ENCODE data around the gene ELOVL4.

Gene ELOVL4

DNA sequence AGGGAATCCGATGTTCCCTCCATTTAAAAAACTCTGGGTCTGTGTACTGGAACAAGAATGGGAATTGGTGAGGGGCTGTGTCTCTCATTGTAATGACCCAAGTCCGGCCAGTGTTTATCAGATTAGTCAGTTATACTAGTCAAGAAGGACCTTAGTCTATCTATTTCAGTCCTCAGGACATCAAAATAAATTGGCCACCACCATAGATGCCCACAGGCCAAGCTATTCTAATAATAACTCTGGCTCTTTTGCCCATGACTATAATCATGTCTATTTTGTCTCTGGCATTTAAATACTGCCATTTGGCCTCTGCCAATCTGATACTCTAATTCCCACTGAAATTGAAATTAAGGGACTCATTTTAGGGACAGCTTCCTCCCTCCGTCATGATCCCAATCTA, 37.8 kb downstream of the ELOVL4 start:
- no peak for DNase-seq

DNA sequence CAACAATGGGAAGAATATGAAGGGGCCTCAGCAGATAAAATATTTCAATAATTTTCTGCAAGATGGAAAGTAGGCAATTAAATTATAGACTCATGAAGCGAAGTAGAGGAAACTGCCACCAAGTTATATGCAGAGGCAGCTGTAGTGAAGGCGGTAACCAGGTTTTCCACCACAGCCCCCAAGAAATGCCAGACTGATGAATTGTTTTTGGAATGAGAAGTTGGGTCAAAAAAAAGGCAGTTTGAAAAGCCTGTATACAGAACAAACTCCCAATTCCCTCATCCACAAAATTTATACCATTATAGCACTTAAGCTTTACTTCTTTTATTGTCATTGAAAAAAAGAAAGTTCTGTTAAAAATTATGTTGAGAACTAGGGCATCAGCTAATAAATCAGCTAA, 45.3 kb downstream of the ELOVL4 start:
- DNase-seq, result no peak

DNA sequence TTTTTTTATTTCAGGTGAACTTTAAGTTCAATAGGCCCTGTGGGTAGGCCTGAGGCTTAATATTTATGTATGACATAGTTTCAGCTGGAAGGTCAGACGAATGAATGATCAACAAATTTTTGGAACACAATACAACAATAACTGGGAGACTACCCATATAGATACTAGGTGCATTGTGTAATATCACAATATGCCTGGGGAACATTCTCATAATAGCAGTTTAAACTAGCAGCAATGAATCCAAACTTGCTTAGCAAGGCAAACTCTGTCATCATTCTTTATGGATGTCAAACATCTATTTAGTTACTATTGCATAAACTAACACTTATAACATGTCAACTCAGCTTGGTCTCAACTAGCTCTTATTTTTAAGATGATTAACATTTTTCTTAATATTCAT, 49.3 kb downstream of the ELOVL4 start:
- DNase-seq, result no peak

- no peak for DNase-seq
Measured at GRCh38 chr6:79896075-79896449, 51.3 kb downstream of the ELOVL4 start.

- DNase-seq, result no peak
Measured at GRCh38 chr6:79895382-79896074, 51.8 kb downstream of the ELOVL4 start.

DNA sequence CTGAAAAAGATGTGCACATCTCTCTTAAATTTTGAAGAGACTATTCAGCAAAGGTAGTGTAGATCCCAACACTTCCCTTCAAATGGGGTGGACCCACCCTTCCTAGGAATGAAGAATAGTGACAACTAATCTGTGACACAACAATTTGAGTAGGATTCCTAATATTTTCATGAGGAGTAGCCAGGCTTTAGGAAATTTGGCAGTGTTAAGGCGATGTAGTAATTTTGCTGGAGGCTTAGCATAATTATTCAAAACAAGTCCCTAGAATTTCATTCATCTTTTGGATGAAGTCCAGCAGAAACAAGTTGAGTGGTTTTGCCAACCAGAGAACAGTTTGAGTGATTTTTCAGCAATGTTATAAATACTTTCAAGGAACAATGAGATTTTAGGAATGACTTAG, 52.4 kb downstream of the ELOVL4 start:
- DNase-seq, result no peak

GRCh38 chr6:79888587-79888986, 58.8 kb downstream of the ELOVL4 start:
- no peak for DNase-seq

- no peak for DNase-seq
Measured at GRCh38 chr6:79878142-79878748, 69.1 kb downstream of the ELOVL4 start.

DNA sequence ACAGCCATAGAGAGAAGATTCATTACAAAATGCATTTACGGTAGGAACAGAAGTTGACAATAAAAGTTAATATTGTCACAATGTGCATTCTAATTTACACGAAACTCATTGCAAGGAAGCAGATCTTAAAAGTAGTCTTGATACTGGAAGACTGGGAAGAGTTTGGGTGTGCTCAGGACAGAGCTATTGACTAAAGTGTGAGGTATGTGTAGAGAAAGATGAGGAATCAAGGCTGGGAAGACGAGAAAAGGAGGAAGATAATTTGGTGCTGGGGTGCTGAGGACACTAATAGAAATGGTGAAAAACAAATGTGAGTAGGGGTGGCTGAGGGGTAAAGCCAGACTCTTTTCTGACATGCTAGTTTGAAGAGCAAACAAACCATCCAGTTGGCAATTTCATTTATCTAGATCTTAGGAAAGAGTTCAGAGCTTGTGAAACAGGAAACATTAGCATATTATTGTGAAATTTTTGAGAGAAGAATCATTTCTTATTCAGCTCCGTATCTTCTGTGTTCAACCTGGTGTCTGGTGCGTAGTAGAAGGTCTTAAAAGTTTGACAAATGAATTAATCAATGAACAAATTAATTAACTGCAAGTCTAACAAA, 72.7 kb downstream of the ELOVL4 start:
- DNase-seq, result no peak

- DNase-seq, result no peak
Measured at GRCh38 chr6:79872986-79873385, 74.4 kb downstream of the ELOVL4 start.

DNA sequence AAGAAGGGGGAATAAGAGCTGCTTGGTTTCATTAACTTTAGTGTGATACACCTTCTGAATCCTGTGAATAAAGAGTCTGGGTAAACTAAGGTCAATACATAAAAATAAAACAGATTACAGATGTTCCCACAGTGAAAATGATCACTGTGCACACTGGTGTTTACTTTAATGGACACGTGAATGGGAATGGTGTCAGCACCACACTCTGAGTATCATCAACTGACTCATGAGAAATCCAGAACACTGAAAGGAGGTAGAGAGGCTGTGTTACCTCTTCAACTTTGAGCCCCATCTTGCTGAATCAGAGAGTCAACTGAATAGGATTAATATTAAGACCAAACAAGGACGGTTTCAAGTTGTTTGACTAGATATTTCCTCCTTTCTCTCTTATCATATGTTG, 75.0 kb downstream of the ELOVL4 start:
- no peak for DNase-seq

DNA sequence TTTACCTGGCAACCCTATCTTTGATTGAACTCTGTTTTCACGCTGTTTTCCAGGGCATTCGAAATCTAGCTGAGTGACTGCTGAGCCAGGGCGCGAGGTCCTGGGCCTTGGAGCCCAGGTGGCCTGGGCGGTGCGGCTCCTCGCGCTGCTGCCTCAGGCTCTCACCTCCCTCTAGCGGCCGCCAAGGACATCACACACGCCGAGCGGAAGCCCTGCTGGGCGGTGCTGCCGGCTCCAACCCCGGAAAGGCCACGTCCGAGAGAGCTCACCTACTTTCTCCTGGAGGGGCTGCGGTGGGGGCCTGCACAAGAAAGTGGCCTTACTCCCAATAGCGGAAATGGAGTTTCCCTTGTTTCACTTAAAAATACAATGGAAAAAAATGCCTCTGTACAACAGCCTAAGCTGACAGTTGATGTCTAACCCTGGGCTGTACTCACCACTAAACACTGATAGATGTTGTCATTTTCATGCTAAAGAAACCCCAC, 77.7 kb downstream of the ELOVL4 start:
- peak; percentile 33 for DNase-seq

DNA sequence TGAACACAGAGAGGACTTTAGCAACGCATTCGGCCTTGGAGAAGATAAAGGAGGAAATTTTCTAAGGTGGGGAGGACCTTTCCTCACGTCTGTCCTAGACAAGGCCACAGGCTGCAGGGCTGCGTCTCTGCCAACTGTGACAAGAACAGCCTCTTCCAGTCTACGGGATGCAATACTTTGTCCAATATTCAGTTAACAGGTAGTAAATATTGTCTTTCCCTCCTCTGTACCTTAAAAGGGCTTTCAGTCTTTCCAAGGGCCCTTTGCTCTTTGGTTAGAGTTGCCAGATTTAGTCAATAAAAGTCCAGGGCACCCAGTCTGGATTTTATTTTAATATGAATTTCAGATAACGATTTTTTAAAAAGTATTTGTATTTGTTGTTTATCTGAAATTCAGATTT, 78.2 kb downstream of the ELOVL4 start:
- DNase-seq, result no peak

DNA sequence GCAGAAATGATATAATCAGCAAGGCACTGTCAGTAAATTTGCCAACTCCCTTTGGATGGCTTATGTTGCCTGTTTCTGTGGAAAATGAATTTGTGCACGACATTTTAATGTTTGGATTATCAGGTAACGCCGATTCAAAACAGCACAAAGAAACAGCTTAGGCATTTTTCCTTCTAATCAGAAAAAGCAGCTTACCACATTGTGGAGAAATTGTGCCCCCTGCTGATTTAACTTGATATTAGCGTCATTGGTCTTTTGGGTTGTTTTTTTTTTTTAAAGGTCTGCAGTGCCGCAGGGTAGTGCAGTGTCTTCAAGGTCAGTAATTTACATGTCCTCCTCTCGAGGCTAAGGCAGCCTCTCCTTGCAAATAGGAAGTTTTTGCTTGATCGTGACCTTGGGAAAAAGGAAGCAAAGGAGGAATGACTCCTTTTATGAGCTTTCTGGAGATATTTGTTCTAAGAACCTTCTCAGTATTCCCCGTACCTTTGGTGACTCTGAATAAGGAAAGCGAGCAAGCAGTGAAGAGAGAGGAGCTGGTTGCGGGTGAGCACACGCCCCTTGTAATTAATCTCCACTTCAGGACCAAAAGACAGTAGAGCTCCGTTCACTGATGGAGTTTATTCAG, 79.1 kb downstream of the ELOVL4 start:
- no peak for DNase-seq

All from GOT3 (cell line).